HG03066 (cell line): ENCODE data around the gene HSPA1A.
"Not testable (repeated sequence)": the region's sequence is repeated elsewhere in the genome, so short reads cannot be mapped to it uniquely, and the experiment has no call there.

Experiments
- ATAC-seq: cut with Tn5 transposase; IDR thresholded peaks from one replicate; pipeline ENCODE4 v1.9.1; 2021; ENCODE audit warnings: low read depth; ENCODE audit not compliant: unreplicated experiment

HSPA1A gene

GRCh38 chr6:31780507-31781243 lies 34.7 kb upstream of the HSPA1A start:
- no peak for ATAC-seq

DNA sequence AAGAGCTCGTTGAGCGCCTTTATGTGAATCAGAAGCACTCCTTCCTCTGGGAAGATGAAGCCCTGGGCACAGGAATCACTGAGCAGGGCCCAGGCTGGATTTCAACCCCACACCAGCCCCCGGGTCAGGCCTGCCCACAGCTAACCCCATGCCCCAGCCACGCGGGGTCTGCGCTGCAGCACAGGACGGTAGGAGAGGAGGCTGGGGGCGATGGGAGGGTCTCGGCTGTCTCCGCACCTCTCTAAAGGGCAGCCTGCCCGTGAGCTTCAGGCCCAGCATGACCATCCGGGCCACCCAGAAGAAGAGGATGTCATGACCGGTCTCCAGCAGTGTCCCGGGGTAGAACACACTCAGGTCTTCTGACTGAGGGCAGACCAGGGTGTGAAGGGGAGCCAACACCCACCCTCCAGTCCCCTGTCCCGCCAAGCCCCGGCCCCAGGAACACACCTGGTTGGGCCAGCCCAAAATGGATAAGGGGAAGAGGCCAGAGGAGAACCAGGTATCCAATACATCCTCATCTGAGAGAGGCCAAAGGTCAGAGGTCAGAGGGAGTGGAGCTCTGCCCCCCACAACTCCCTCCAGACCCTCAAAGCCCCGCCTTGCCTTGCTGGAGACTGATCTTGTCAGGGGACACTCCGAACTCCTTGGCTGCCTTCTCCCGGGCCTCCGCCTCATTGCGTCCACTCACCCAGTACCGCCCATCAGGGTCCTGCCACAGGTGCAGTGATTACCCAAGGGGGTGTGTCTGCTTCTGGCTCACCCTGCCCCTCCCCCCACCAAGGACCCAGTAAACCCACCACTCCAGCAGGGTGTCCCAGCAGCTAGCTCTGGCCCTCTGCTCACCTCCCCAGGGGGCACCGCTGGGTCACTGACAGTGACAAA lies 33.9 kb upstream of the HSPA1A start:
- no peak for ATAC-seq

DNA sequence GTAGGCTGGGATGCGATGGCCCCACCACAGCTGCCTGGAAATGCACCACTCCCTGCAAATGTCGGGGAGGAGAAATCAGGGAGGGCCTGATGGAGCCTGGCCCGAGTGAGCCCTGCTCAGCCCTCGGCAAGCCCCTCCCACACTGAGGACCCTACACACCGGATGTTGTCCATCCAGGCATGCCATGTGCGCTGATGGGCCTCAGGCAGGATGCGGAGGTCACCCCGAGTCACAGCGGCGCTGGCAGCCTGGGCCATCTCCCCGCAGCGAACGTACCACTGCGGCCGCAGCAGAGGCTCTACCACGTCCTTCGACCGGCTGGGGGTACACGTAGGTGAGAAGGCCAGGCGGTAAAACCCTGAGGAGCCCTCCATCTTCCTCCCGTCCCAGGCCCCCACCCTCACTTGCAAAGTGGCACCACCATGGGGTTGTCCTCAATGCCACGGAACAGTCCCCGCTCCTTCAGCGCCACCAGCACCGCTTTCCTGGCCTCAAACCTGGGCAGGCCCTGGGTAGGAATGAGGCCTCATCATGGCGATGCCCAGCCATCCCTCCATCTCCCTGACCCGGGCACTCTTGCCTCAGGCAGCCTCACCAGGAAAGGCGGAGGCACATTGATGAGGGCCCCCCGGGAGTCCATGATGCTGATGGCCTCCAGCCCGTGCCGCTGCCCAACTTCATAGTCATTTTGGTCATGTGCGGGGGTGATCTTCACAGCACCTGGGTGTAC lies 33.1 kb upstream of the HSPA1A start:
- no peak for ATAC-seq

DNA sequence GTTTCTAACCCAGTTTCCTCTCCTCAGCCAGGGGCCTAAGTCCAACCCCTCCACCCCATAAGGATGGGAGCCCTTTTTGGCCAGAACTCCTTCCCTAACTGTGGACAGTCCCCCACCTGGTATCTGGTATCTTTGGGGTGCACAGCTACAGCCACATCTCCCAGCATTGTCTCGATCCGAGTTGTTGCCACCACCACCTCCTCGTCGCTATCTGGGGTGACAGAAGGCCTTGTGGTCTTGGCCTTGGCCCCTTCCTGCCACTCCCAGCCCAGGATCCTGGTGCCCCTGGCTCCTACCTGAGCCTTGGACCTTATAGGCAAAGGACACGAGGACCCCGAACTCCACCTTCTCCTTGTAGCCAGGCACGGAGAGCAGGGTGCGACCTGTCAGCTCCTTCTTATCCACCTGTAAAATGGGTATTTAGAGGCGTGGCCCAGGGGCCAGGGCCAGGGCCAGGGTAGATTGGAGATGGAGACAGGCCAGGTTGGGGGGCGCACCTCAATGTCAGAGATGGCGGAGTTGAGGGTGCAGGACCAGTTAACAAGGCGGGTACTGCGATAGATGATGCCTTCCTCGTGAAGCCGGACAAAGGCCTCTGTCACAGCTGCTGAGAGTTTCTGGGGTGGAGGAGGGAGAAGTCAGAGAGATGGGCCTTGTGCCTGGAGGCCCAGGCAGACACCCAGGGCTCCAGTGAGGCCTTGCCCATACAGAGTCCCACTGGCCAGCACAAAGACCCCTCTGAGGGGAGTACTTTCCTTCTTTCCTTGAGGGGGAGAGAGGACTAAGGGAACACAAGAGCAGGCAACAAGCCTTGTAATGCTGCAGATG lies 31.0 kb upstream of the HSPA1A start:
- ATAC-seq = no peak

GRCh38 chr6:31785475-31785874 lies 29.9 kb upstream of the HSPA1A start:
- ATAC-seq = no peak

GRCh38 chr6:31791324-31792089 lies 23.8 kb upstream of the HSPA1A start:
- ATAC-seq = no peak

GRCh38 chr6:31792090-31792374 lies 23.3 kb upstream of the HSPA1A start:
- no peak for ATAC-seq

DNA sequence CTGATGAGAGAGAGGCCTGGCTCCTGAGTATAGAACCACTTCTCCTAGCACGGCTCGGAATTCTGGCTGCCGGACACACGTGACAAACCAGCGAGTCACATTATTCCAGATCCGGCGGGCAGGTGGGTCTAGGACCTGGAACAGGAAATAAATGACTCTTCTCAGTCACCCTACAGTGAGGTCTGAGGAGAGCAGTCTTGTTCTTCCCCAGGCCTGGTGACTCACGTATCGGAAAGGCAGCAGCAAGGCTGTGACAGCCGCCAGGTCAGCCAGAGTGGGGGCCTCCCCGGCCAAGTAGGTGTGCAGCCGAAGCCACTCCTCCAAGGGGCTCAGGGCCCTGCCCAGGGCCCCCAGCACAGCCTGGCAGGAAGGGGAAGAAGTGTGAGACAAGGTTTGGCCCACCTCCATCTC lies 22.6 kb upstream of the HSPA1A start:
- no peak for ATAC-seq

GRCh38 chr6:31793927-31794245 lies 21.5 kb upstream of the HSPA1A start:
- ATAC-seq = not testable (repeated sequence)

GRCh38 chr6:31794294-31794865 lies 21.0 kb upstream of the HSPA1A start:
- no peak for ATAC-seq

GRCh38 chr6:31794866-31795615 lies 20.3 kb upstream of the HSPA1A start:
- no peak for ATAC-seq

- ATAC-seq = peak; percentile 71
Measured at GRCh38 chr6:31795616-31796298, 19.6 kb upstream of the HSPA1A start, which contains the start of gene VARS1. TSS of gene VARS1 (minus strand) at chr6:31795752. CDS start at chr6:31795217, 535 bp downstream.

DNA sequence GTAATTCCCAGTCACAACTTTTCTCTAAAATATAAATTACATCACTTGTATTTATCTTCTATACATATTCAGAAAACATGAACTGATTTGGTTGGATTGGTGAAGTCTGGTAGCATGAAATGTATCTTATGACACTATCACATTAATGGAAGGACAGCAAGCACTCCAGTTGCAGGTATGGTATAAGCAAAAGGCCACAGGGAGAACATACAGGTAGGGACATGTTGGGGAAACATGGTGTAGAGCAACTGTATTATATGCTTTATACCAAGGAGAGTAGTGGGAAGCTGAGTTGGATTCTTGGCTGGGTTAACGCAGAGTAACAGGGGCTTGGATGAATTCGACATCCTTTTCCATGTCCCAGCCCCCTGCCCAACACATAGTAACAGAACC lies 18.4 kb upstream of the HSPA1A start:
- ATAC-seq = no peak

GRCh38 chr6:31797588-31797987 lies 17.8 kb upstream of the HSPA1A start:
- no peak for ATAC-seq

GRCh38 chr6:31799781-31800180 lies 15.6 kb upstream of the HSPA1A start:
- no peak for ATAC-seq

GRCh38 chr6:31801031-31801927 lies 14.1 kb upstream of the HSPA1A start:
- ATAC-seq = not testable (repeated sequence)

GRCh38 chr6:31805939-31806469 lies 9.3 kb upstream of the HSPA1A start:
- no peak for ATAC-seq
